ENCODE results near the gene CTNNA3. TPM values are rescaled to one million over a fixed set of nuclear protein-coding genes. Genes with fewer than 3 reads are reported as not detected.

Gene CTNNA3
- polyA plus RNA-seq, 1 donor from 2014 or later = 0.14 TPM

GRCh38 chr10:66534866-66535265 lies 1161.1 kb downstream of the CTNNA3 start:
- Histone ChIP-seq H3K4me2 (ENCODE audit: low read length) (peak overlapping the region; percentile 37), H3K79me2 (replicated peaks; ENCODE audit: insufficient read depth, low read length) (no peaks in the 10 kb centered on the region), H3K36me3 (ENCODE audit: insufficient read depth, low read length) (no peaks in the 10 kb centered on the region), H2AFZ (ENCODE audit: low read depth, low read length) (no peak overlapping the region), H3K4me3 (ENCODE audit: low read length) (no peak overlapping the region), H3K9ac (ENCODE audit: low read length) (no peak overlapping the region), H3K27ac (ENCODE audit: low read length) (peak overlapping the region; percentile 67), H3K9me2 (ENCODE audit: insufficient read depth, low read length) (no peaks in the 10 kb centered on the region), H3F3A (ENCODE audit: insufficient read depth, low read length, poor library complexity, severe bottlenecking) (no peaks in the 10 kb centered on the region), H4K20me1 (ENCODE audit: insufficient read depth) (no peaks in the 10 kb centered on the region), H3K27me3 (ENCODE audit: insufficient read depth, low read depth, low read length) (no peaks in the 10 kb centered on the region), H3K9me3 (ENCODE audit: low read length) (no peaks in the 10 kb centered on the region)
- TF ChIP-seq EZH2 (IDR thresholded peaks at IDR 0.05; ENCODE audit: borderline replicate concordance, insufficient read depth, low read length, poor library complexity, severe bottlenecking) (no peak), RAD21 (conservative IDR thresholded peaks at IDR 0.05) (no peak), REST (IDR thresholded peaks at IDR 0.05; ENCODE audit: borderline replicate concordance) (no peak), SMC3 (conservative IDR thresholded peaks at IDR 0.05; ENCODE audit: poor library complexity) (no peak), TAF1 (IDR thresholded peaks at IDR 0.05; ENCODE audit: low read depth) (no peak), EP300 (conservative IDR thresholded peaks at IDR 0.05; ENCODE audit: poor library complexity, severe bottlenecking) (no peak), CTCF (IDR thresholded peaks at IDR 0.05; ENCODE audit: poor library complexity, severe bottlenecking) (no peak), POLR2AphosphoS5 (IDR thresholded peaks at IDR 0.05) (no peak), MXI1 (conservative IDR thresholded peaks at IDR 0.05; ENCODE audit: poor library complexity, severe bottlenecking) (no peak)

- H3K27me3 ChIP-seq (ENCODE audit: insufficient read depth, low read depth, low read length) = no peaks in the 10 kb centered on the region
- H3K79me2 ChIP-seq (replicated peaks; ENCODE audit: insufficient read depth, low read length) = no peaks in the 10 kb centered on the region
- no peaks in the 10 kb centered on the region for H3K9me2 ChIP-seq (ENCODE audit: insufficient read depth, low read length)
- H3F3A ChIP-seq (ENCODE audit: insufficient read depth, low read length, poor library complexity, severe bottlenecking) = no peaks in the 10 kb centered on the region
- no peaks in the 10 kb centered on the region for H4K20me1 ChIP-seq (ENCODE audit: insufficient read depth)
- no peak overlapping the region for H3K9ac ChIP-seq (ENCODE audit: low read length)
- no peak overlapping the region for H3K4me3 ChIP-seq (ENCODE audit: low read length)
- TF ChIP-seq POLR2AphosphoS5 (IDR thresholded peaks at IDR 0.05) (no peak), REST (IDR thresholded peaks at IDR 0.05; ENCODE audit: borderline replicate concordance) (no peak), EP300 (conservative IDR thresholded peaks at IDR 0.05; ENCODE audit: poor library complexity, severe bottlenecking) (no peak), RAD21 (conservative IDR thresholded peaks at IDR 0.05) (no peak)
- H2AFZ ChIP-seq (ENCODE audit: low read depth, low read length) = no peak overlapping the region
- no peak overlapping the region for H3K4me2 ChIP-seq (ENCODE audit: low read length)
- no peaks in the 10 kb centered on the region for H3K36me3 ChIP-seq (ENCODE audit: insufficient read depth, low read length)
- no peak overlapping the region for H3K27ac ChIP-seq (ENCODE audit: low read length)
- no peaks in the 10 kb centered on the region for H3K9me3 ChIP-seq (ENCODE audit: low read length)
Observed at GRCh38 chr10:66521506-66521905, 1174.5 kb downstream of the CTNNA3 start.
